Heart left ventricle (tissue), 16 donors: ENCODE results near the gene KDM7A. TPM values are rescaled to one million over a fixed set of nuclear protein-coding genes. Genes with fewer than 3 reads are reported as not detected.
A peak's percentile ranks its signal among the peaks of the same experiment; 100 is the strongest.

ENCODE experiments used
- ATAC-seq, 4 donors: fragments of 200-7000 bp; cut with Tn5 transposase; one replicate each; pipeline ENCODE4 v1.9.1; 2020 to 2022; ENCODE audit warnings: moderate library complexity in 4 of 4, mild to moderate bottlenecking in 3 of 4, moderate number of reproducible peaks in 1 of 4
- DNase-seq, 5 donors: peaks; one replicate each; pipeline ENCODE4 v3.0.0-alpha.2; 2020
- H3K27ac ChIP-seq, 12 donors: fragments of 200-600 bp; sonication (generic) in 4 of 12; one replicate each; pipeline versions ENCODE4 v1.5.0 to v1.8.0; 2016 to 2022; ENCODE audit warnings: mild to moderate bottlenecking in 2 of 12
- H3K27me3 ChIP-seq, 9 donors: fragments of 200-600 bp; sonication (generic) in 2 of 9; one replicate each; pipeline versions ENCODE4 v1.5.1 to v1.8.0; 2016 to 2022; ENCODE audit warnings: mild to moderate bottlenecking in 3 of 9
- H3K36me3 ChIP-seq, 9 donors: fragments of 200-600 bp; sonication (generic) in 2 of 9; one replicate each; pipeline versions ENCODE4 v1.5.0 to v1.8.0; 2018 to 2022; ENCODE audit warnings: mild to moderate bottlenecking in 2 of 9
- H3K4me1 ChIP-seq, 12 donors: fragments of 200-600 bp; sonication (generic) in 4 of 12; one replicate each; pipeline versions ENCODE4 v1.5.0 to v1.8.0; 2016 to 2022; ENCODE audit warnings: mild to moderate bottlenecking in 3 of 12
- H3K4me3 ChIP-seq, 12 donors: fragments of 200-600 bp; sonication (generic) in 4 of 12; one replicate each; pipeline versions ENCODE4 v1.5.0 to v1.8.0; 2017 to 2022; ENCODE audit warnings: mild to moderate bottlenecking in 9 of 12, moderate library complexity in 4 of 12
- H3K9me3 ChIP-seq, 12 donors: fragments of 200-600 bp; sonication (generic) in 4 of 12; one replicate each; pipeline versions ENCODE4 v1.5.0 to v1.8.0; 2016 to 2022; ENCODE audit warnings: mild to moderate bottlenecking in 1 of 12
- POLR2A ChIP-seq, 2 donors: fragments of 450-650 bp; IDR thresholded peaks; one replicate each; pipeline ENCODE4 v1.6.1; 2017; ENCODE audit warnings: antibody characterized with exemption in 2 of 2, mild to moderate bottlenecking in 2 of 2, moderate library complexity in 2 of 2
- WGBS, 4 donors: extraction: QIAGEN DNeasy Blood & Tissue Kit in 2 of 4; methylation state at CpG; one replicate each; pipeline versions ENCODE4 v1.1.5 to v1.1.7; 2013 to 2018; 5-methylcytosine and 5-hydroxymethylcytosine counted together
- intact Hi-C, 10 donors: fragments of 100-400 bp; cut with DNase I; formaldehyde crosslinking; loops; one replicate each; pipeline versions ENCODE4 v1.11.1 to v1.14.2; 2022
- polyA plus RNA-seq, 2 donors: library from polyadenylated mRNA; stranded (reverse); fragments of 200-250 nt; gene quantifications; one replicate each; pipeline ENCODE4 v1.2.3, GENCODE V29; 2013
- total RNA-seq, 9 donors: library from RNA; depleted of rRNA in 2 of 9; stranded (reverse); fragments of >200 nt in 2 of 9; fragmentation: NEBNext Ultra II Directional in 3 of 9; extraction: Animal tissue kit (Norgen Biotek cat#: 25700) in 3 of 9; gene quantifications; one replicate each; pipeline versions ENCODE4 v1.1.0 to v1.2.4, GENCODE V29; 2016 to 2023
- TF ChIP-seq, protein P1 (sequence below), 12 donors: fragments of 200-600 bp; sonication (generic) in 4 of 12; IDR thresholded peaks; one replicate each; pipeline versions ENCODE4 v1.5.0 to v1.8.0; 2018 to 2022; ENCODE audit warnings: antibody characterized with exemption in 12 of 12, mild to moderate bottlenecking in 5 of 12
- donor health status: ischemic (EF 13 %, LVEDD 7.1; RV severe dilation, severe dysfunction).
- donor health status: healthy with polysubstance abuse.
- donor health status: DM: no; HTN: yes; CAD: no.
- donor health status: DM: no; HTN: no; CAD: no.
- donor health status: ischemic (EF 25% LVEDD 6.9; RV normal size, moderate dysfunction).
- donor health status: ischemic (EF 25% LVEDD 5.7; RV mildly dilated, moderate dysfunction).
- donor health status: healthy.
- donor health status: DM: yes; HTN: yes; CAD: no.
- donor health status: ischemic (EF 35%, LVEDD 5.7; RV mildly dilated, moderate dysfunction).
- donor health status: nonischemic (EF 11% LVEDD 7.7; RV severe dilation, severe dysfunction).
- donor health status: DM: yes; HTN: yes; CAD: no.
- donor health status: PGD.
- donor health status: ischemic (EF 29% LVEDD 5.4; RV normal size, mild dysfunction).
- donor health status: nonischemic (EF 23%, LVEDD 6.1; RV moderate dilation, normal function).

Gene KDM7A
- total and polyA plus RNA-seq, 11 donors = 3.0 to 18.7 (median 9.1) TPM

DNA sequence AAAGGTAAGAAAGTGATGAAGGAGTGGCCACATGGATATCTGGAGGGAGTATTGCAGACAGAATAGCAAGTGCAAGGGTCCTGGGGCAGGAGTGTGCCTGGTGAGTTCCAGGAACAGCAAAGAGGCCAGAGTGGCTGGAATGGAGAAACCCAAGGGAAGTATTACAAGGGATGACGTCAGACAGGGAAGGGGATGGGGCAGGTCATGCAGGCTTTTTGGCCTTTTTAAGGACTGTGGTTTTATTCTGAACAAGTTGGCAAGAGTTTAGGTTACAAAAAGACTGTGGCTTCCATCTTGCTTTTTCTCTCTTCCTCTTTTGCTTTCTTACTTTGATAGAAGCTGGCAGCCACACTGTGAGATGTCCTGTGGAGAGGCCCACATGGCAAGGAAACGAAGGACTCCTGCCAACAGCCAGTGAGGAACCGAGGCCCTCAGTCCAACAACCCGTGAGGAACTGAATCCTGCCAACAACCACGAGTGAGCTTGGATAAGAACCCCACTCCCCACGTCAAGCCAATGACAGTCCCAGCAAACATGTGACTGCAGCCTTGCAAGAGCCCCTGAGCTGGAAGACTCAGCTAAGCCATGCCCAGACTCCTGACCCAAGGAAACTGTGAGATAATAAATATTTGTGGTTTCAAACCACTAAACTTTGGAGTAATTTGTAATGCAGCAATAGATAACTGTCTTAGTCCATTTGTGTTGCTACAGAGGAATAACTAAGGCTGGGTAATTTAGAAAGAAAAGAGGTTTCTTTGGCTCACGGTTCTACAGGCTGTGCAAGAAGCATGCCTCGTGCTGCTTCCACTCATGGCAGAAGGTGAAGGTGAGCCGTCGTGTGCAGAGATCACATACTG, 19.8 kb upstream of the KDM7A start:
- peaks cover 0 to 14% (median 0%) of the 10 kb centered on the region in 12 donors for H3K9me3 ChIP-seq
- intact Hi-C loops = loop anchor here in 1 of 10 donors (2.0 kb wide), 1 partner anchor 16 kb away; no protein-coding TSS in a partner anchor
- peaks cover 0 to 13% (median 1%) of the 10 kb centered on the region in 12 donors for H3K4me1 ChIP-seq
- DNase-seq (peak in 1 of 5 donors; percentile 38), ATAC-seq (peak in 2 of 4 donors; percentile 20 to 57)
- no peaks in the 10 kb centered on the region for H3K36me3 ChIP-seq
- TF ChIP-seq, protein P1, sequence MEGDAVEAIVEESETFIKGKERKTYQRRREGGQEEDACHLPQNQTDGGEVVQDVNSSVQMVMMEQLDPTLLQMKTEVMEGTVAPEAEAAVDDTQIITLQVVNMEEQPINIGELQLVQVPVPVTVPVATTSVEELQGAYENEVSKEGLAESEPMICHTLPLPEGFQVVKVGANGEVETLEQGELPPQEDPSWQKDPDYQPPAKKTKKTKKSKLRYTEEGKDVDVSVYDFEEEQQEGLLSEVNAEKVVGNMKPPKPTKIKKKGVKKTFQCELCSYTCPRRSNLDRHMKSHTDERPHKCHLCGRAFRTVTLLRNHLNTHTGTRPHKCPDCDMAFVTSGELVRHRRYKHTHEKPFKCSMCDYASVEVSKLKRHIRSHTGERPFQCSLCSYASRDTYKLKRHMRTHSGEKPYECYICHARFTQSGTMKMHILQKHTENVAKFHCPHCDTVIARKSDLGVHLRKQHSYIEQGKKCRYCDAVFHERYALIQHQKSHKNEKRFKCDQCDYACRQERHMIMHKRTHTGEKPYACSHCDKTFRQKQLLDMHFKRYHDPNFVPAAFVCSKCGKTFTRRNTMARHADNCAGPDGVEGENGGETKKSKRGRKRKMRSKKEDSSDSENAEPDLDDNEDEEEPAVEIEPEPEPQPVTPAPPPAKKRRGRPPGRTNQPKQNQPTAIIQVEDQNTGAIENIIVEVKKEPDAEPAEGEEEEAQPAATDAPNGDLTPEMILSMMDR (IDR thresholded peaks at IDR 0.05) = no peak
- no peak for TF ChIP-seq POLR2A (IDR thresholded peaks at IDR 0.05)
- H3K27me3 ChIP-seq = no peaks in the 10 kb centered on the region
- no peak overlapping the region for H3K4me3 ChIP-seq
- H3K27ac ChIP-seq = peak overlapping the region in 1 of 12 donors; percentile 32
- WGBS, 4 donors = 57 to 60% (median 58%) methylated on average over 10 of the region's 10 CpGs

DNA sequence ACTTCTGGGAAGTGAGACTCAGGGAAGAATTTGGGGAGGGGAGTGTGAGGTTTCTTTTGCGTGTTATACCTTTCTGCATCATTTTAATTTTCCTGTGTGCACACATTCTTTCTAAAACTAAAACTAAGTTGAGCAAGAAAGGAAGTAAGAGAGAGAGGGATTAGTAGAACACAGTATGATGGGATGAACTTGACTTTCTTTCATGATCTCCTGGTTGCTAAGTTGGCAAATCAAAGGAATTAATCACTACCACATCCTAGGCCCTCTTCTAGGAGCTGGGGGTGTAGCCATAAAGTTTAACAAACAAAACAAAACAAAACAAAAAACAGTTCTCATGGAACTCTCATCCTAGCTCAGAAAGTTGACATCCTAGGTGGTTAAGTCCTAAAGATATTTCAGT, 19.1 kb upstream of the KDM7A start:
- TF ChIP-seq POLR2A (IDR thresholded peaks at IDR 0.05) = no peak
- TF ChIP-seq, protein P1 (IDR thresholded peaks at IDR 0.05) = no peak
- intact Hi-C loops = loop anchor here in 1 of 10 donors (2.0 kb wide), 1 partner anchor 15 kb away; no protein-coding TSS in a partner anchor
- no peak for ATAC-seq
- no peak overlapping the region for H3K4me3 ChIP-seq
- no peaks in the 10 kb centered on the region for H3K36me3 ChIP-seq
- peaks cover 0 to 13% (median 3%) of the 10 kb centered on the region in 12 donors for H3K4me1 ChIP-seq
- H3K9me3 ChIP-seq = peaks cover 0 to 14% (median 0%) of the 10 kb centered on the region in 12 donors
- H3K27me3 ChIP-seq = no peaks in the 10 kb centered on the region
- no peak for DNase-seq
- WGBS, 4 donors = 93 to 100% (median 96%) methylated on average over 1 of the region's 1 CpG
- peak overlapping the region in 1 of 12 donors; percentile 32 for H3K27ac ChIP-seq

DNA sequence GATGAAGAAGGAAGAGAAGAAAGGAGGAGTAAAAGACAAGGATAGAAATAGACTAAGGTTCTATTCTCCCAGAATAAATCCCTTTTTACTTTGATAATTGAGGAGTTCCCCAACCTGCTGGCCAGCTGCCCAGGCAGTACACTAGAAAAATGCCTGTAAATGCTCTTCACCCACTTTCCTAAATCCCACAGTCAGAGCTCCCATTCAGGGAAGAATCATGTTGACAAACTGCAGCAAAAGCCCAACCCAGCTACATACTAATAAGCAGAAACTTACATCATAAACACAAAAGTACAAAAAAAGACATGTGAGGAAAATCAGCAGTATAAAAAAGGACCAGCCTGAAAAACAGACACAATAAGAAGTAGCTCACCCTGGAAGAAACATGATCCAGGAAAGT, 15.8 kb upstream of the KDM7A start:
- peaks cover 0 to 19% (median 4%) of the 10 kb centered on the region in 12 donors for H3K4me1 ChIP-seq
- peak overlapping the region in 1 of 12 donors; percentile 2 for H3K27ac ChIP-seq
- ATAC-seq = no peak
- H3K9me3 ChIP-seq = peaks cover 0 to 14% (median 0%) of the 10 kb centered on the region in 12 donors
- intact Hi-C loops = loop anchor here in 1 of 10 donors (5.0 kb wide), 1 partner anchor 35 kb away; no protein-coding TSS in a partner anchor
- H3K36me3 ChIP-seq = no peaks in the 10 kb centered on the region
- TF ChIP-seq POLR2A (IDR thresholded peaks at IDR 0.05) = no peak
- TF ChIP-seq, protein P1 (IDR thresholded peaks at IDR 0.05) = no peak
- no peaks in the 10 kb centered on the region for H3K27me3 ChIP-seq
- H3K4me3 ChIP-seq = no peak overlapping the region
- no peak for DNase-seq

DNA sequence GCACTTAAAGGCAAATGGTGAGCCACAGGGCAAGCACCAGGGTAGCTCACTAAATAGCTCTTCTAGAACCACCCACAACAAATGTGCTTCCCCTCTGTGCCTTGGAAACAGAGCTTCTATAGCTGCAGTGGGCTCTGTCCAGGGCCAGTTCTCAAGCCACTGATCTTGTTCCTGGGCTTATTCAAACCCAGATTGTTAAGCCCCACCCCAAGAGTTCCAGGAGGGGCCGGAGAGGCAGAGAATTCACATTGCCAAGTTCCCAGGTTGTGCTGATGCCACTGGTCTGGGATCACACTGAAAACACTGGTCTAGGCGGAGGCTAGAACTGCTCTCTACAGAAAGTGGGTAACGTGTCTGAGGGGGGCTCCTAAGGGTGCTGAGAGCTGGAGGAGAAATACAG, 15.4 kb upstream of the KDM7A start:
- DNase-seq = no peak
- TF ChIP-seq, protein P1 (IDR thresholded peaks at IDR 0.05) = no peak
- no peak for TF ChIP-seq POLR2A (IDR thresholded peaks at IDR 0.05)
- no peak overlapping the region for H3K4me3 ChIP-seq
- H3K36me3 ChIP-seq = no peaks in the 10 kb centered on the region
- H3K4me1 ChIP-seq = peaks cover 0 to 19% (median 4%) of the 10 kb centered on the region in 12 donors
- WGBS, 4 donors = 74 to 81% (median 79%) methylated on average over 3 of the region's 3 CpGs
- peak overlapping the region in 1 of 12 donors; percentile 2 for H3K27ac ChIP-seq
- ATAC-seq = no peak
- no peaks in the 10 kb centered on the region for H3K27me3 ChIP-seq
- peaks cover 0 to 12% (median 0%) of the 10 kb centered on the region in 12 donors for H3K9me3 ChIP-seq
- intact Hi-C loops = loop anchor here in 1 of 10 donors (5.0 kb wide), 1 partner anchor 35 kb away; no protein-coding TSS in a partner anchor
